Retinal pigment epithelial cell (primary cell): Measurements from ENCODE around the gene RHOBTB1.

Experiments used
- DNase-seq: peaks from one replicate; pipeline ENCODE4 v3.0.0-alpha.2; 2010; ENCODE audit warnings: low read depth
- H3K4me3 ChIP-seq: 2 replicates; pipeline ENCODE4 v1.5.1; 2011; ENCODE audit warnings: mild to moderate bottlenecking, low read length, control low read depth, moderate library complexity
- CTCF ChIP-seq: conservative IDR thresholded peaks from 2 replicates; pipeline ENCODE4 v1.5.1; 2011; ENCODE audit warnings: low read depth, low read length, control low read depth, inconsistent platforms

The RHOBTB1 gene

GRCh38 chr10:60951272-60951724 lies 7.3 kb upstream of the RHOBTB1 start:
- DNase-seq = peak; percentile 84
- no peak overlapping the region for H3K4me3 ChIP-seq
- TF ChIP-seq CTCF = no peak

- no peak for DNase-seq
- no peak for TF ChIP-seq CTCF
- no peak overlapping the region for H3K4me3 ChIP-seq
Measured at GRCh38 chr10:60950300-60950699, 6.3 kb upstream of the RHOBTB1 start.

- no peak for TF ChIP-seq CTCF
- DNase-seq = no peak
Measured at GRCh38 chr10:60948851-60949250, 4.9 kb upstream of the RHOBTB1 start.

GRCh38 chr10:60944910-60945297 lies 919 bp upstream of the RHOBTB1 start:
- TF ChIP-seq CTCF = no peak
- H3K4me3 ChIP-seq = peak overlapping the region; percentile 84
- no peak for DNase-seq

More at GRCh38 chr10:60948851-60949250, 4.9 kb upstream of the RHOBTB1 start:
- H3K4me3 ChIP-seq = no peak overlapping the region

GRCh38 chr10:60943316-60944057 lies 498 bp downstream of the RHOBTB1 start:
- DNase-seq = no peak
- peak overlapping the region; percentile 84 for H3K4me3 ChIP-seq
- TF ChIP-seq CTCF = no peak

GRCh38 chr10:60942788-60943315 lies 1.1 kb downstream of the RHOBTB1 start:
- DNase-seq = no peak
- peak overlapping the region; percentile 84 for H3K4me3 ChIP-seq
- no peak for TF ChIP-seq CTCF

- no peak for DNase-seq
- peak overlapping the region; percentile 84 for H3K4me3 ChIP-seq
Measured at GRCh38 chr10:60942134-60942787, 1.7 kb downstream of the RHOBTB1 start.

More at GRCh38 chr10:60942134-60942787, 1.7 kb downstream of the RHOBTB1 start:
- TF ChIP-seq CTCF = no peak
